ENCODE results near the gene LDLRAD1.
"Not testable (repeated sequence)": the region's sequence is repeated elsewhere in the genome, so short reads cannot be mapped to it uniquely, and the experiment has no call there.

The LDLRAD1 gene

GRCh38 chr1:54016343-54017282, 1.4 kb downstream of the LDLRAD1 start:
- no peak for DNase-seq

- DNase-seq = no peak
These were observed 3.9 kb downstream of the LDLRAD1 start for GRCh38 chr1:54014009-54014629.

- DNase-seq = no peak
These were observed 4.5 kb downstream of the LDLRAD1 start for GRCh38 chr1:54013393-54014008.

GRCh38 chr1:54012863-54013262, 5.1 kb downstream of the LDLRAD1 start:
- DNase-seq = no peak

GRCh38 chr1:54012008-54012325, 6.0 kb downstream of the LDLRAD1 start:
- no peak for DNase-seq

GRCh38 chr1:54011316-54012007, 6.5 kb downstream of the LDLRAD1 start:
- no peak for DNase-seq

GRCh38 chr1:54010415-54011117, 7.4 kb downstream of the LDLRAD1 start:
- no peak for DNase-seq

GRCh38 chr1:54009406-54009805, 8.6 kb downstream of the LDLRAD1 start:
- no peak for DNase-seq

- DNase-seq = no peak
These were observed 9.1 kb downstream of the LDLRAD1 start for GRCh38 chr1:54008876-54009275.

- no peak for DNase-seq
These were observed 10.4 kb downstream of the LDLRAD1 start for GRCh38 chr1:54007613-54008012.

GRCh38 chr1:54006508-54006907, 11.5 kb downstream of the LDLRAD1 start:
- no peak for DNase-seq

GRCh38 chr1:54004481-54005049, 13.4 kb downstream of the LDLRAD1 start:
- no peak for DNase-seq

GRCh38 chr1:54003750-54004480, 14.1 kb downstream of the LDLRAD1 start:
- not testable (repeated sequence) for DNase-seq

GRCh38 chr1:54003249-54003646, 14.7 kb downstream of the LDLRAD1 start:
- DNase-seq = no peak

- DNase-seq = no peak
These were observed 15.3 kb downstream of the LDLRAD1 start for GRCh38 chr1:54002544-54003248.

GRCh38 chr1:54001591-54001990, 16.4 kb downstream of the LDLRAD1 start:
- peak; percentile 60 for DNase-seq

GRCh38 chr1:53999920-54000319, 18.1 kb downstream of the LDLRAD1 start:
- no peak for DNase-seq

GRCh38 chr1:53998223-53998622, 19.8 kb downstream of the LDLRAD1 start:
- no peak for DNase-seq

- DNase-seq = no peak
These were observed 22.3 kb downstream of the LDLRAD1 start for GRCh38 chr1:53995683-53996082.

- not testable (repeated sequence) for DNase-seq
These were observed 23.5 kb downstream of the LDLRAD1 start for GRCh38 chr1:53994516-53994915.
